Measurements from ENCODE around the gene PROM1. TPM values are rescaled to one million over a fixed set of nuclear protein-coding genes. Genes with fewer than 3 reads are reported as not detected.

Gene PROM1
- total RNA-seq, 4 donors from 2014 or later, result 3.3 to 4.6 (median 4.0) TPM

DNA sequence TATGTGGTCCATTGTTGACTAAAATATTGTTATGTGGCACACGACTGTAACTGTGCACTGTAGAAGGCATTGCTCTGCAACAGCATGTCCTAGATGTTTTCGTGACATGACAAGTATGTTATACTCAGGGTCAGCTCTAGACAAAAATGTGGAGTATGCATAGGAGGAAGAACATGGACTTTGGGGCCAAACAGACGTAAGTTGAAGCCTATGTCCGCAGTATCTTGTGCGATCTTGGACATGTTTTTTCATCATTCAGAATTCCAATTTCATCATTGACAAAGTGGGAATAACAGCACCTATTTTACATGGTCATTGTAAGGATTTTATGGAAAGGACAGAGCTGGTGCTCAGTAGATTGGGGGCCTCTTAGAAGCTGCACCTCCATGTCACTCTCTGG is 27.7 kb upstream of the PROM1 start:
- 83% methylated on average over 5 of the region's 5 CpGs for WGBS
- Histone ChIP-seq H3K27ac (replicated peaks in 1 of 4) (no peak overlapping the region), H3K36me3 (no peaks in the 10 kb centered on the region), H3K4me3 (no peak overlapping the region), H3K9me3 (no peaks in the 10 kb centered on the region), H3K27me3 (no peaks in the 10 kb centered on the region), H3K4me1 (no peaks in the 10 kb centered on the region)
- TF ChIP-seq POLR2A (IDR thresholded peaks at IDR 0.05; ENCODE audit: low read depth) (no peak), EP300 (IDR thresholded peaks at IDR 0.05) (no peak), POLR2AphosphoS5 (IDR thresholded peaks at IDR 0.05) (no peak)
- TF ChIP-seq, protein P1, sequence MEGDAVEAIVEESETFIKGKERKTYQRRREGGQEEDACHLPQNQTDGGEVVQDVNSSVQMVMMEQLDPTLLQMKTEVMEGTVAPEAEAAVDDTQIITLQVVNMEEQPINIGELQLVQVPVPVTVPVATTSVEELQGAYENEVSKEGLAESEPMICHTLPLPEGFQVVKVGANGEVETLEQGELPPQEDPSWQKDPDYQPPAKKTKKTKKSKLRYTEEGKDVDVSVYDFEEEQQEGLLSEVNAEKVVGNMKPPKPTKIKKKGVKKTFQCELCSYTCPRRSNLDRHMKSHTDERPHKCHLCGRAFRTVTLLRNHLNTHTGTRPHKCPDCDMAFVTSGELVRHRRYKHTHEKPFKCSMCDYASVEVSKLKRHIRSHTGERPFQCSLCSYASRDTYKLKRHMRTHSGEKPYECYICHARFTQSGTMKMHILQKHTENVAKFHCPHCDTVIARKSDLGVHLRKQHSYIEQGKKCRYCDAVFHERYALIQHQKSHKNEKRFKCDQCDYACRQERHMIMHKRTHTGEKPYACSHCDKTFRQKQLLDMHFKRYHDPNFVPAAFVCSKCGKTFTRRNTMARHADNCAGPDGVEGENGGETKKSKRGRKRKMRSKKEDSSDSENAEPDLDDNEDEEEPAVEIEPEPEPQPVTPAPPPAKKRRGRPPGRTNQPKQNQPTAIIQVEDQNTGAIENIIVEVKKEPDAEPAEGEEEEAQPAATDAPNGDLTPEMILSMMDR (IDR thresholded peaks at IDR 0.05), result no peak
- intact Hi-C loops (cut with DNase I), result no loop called here
- peak; percentile 57 for DNase-seq (ENCODE audit: extremely low spot score)

DNA sequence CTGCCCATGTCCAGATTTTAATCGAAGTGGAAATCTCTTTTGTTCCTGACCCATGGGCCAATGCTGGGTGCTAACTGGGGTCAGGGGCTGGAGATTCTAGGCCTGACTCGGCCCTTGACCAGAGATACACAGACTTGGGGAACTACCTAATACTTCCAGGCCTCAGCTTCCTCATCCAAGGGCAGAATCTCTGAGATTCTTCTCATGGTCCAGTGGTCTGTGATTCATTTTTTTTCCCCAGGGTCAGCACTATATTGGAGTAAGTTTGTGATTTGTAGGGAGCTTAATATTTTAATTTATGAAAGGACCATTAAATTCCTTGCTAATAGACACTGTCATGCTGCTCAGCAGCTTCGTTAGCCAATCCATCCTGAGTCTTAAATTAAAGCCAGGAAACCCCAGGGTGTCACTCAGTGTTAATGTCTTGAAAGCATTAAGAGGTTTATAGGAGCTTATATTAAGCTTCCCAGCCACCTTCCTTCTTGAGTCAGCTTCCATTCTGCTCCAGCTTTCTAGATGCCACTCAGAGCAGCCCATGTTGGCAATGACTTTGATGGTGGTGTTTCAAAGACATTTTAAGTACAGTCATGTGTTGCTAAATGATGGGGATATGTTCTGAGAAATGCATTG is 27.0 kb upstream of the PROM1 start:
- 88% methylated on average over 3 of the region's 3 CpGs for WGBS
- intact Hi-C loops (cut with DNase I), result no loop called here
- Histone ChIP-seq H3K36me3 (no peaks in the 10 kb centered on the region), H3K27me3 (no peaks in the 10 kb centered on the region), H3K4me3 (no peak overlapping the region), H3K4me1 (no peaks in the 10 kb centered on the region), H3K9me3 (no peaks in the 10 kb centered on the region), H3K27ac (replicated peaks in 1 of 4) (no peak overlapping the region)
- peak; percentile 50 for DNase-seq (ENCODE audit: extremely low spot score)
- TF ChIP-seq, protein P1 (IDR thresholded peaks at IDR 0.05), result no peak
- TF ChIP-seq EP300 (IDR thresholded peaks at IDR 0.05) (no peak), POLR2AphosphoS5 (IDR thresholded peaks at IDR 0.05) (no peak)

DNA sequence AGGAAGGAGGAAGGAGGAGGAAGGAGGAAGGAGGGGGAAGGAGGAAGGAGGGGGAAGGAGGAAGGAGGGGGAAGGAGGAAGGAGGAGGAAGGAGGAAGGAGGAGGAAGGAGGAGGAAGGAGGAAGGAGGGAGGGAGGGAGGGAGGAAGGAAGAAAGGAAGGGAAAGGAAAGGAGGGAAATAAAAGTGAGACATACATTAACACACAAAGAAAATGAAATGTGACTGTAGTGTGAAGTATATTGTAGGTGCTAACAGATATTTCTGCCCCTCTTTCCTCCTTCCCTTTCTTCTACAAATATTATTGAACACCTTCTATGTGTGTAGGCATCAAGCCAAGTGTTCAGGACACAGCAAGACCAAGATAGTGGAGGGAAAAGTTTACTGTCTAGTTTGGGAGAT is 26.4 kb upstream of the PROM1 start:
- no peak overlapping the region for H3K4me3 ChIP-seq
- no peaks in the 10 kb centered on the region for H3K36me3 ChIP-seq
- H3K4me1 ChIP-seq, result no peaks in the 10 kb centered on the region
- intact Hi-C loops (cut with DNase I), result no loop called here
- no peaks in the 10 kb centered on the region for H3K9me3 ChIP-seq
- TF ChIP-seq, protein P1 (IDR thresholded peaks at IDR 0.05), result no peak
- TF ChIP-seq POLR2A (IDR thresholded peaks at IDR 0.05; ENCODE audit: low read depth), result no peak
- TF ChIP-seq POLR2AphosphoS5 (IDR thresholded peaks at IDR 0.05), result no peak
- TF ChIP-seq EP300 (IDR thresholded peaks at IDR 0.05), result no peak
- no peaks in the 10 kb centered on the region for H3K27me3 ChIP-seq
- no peak overlapping the region for H3K27ac ChIP-seq (replicated peaks in 1 of 4)
- no peak for DNase-seq (ENCODE audit: extremely low spot score)

DNA sequence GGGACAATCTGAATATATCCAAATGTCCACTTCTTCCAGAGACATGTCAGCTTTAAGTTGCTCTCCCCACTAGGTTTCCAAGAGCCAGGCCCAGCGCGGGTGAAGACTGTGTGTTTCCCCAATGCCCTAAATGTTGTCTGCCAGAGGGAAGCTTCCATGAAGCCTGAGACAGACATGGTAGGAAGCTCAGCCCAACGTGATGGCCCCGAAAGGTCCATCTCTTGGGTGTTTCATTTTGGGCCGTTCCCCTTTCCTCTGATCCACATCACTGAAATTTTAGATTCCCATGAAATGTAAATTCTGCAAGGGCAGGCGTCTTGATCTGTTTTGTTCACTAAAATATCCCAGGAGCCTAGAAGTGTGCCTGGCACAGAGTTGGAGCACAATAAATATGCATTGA is 25.4 kb upstream of the PROM1 start:
- intact Hi-C loops (cut with DNase I), result no loop called here
- Histone ChIP-seq H3K9me3 (no peaks in the 10 kb centered on the region), H3K4me3 (no peak overlapping the region), H3K27me3 (no peaks in the 10 kb centered on the region), H3K36me3 (no peaks in the 10 kb centered on the region), H3K27ac (replicated peaks in 1 of 4) (no peak overlapping the region), H3K4me1 (no peaks in the 10 kb centered on the region)
- WGBS, result 96% methylated on average over 6 of the region's 6 CpGs
- DNase-seq (ENCODE audit: extremely low spot score), result peak; percentile 70
- TF ChIP-seq EP300 (IDR thresholded peaks at IDR 0.05) (no peak), POLR2A (IDR thresholded peaks at IDR 0.05; ENCODE audit: low read depth) (no peak), POLR2AphosphoS5 (IDR thresholded peaks at IDR 0.05) (no peak)
- TF ChIP-seq, protein P1 (IDR thresholded peaks at IDR 0.05), result no peak

DNA sequence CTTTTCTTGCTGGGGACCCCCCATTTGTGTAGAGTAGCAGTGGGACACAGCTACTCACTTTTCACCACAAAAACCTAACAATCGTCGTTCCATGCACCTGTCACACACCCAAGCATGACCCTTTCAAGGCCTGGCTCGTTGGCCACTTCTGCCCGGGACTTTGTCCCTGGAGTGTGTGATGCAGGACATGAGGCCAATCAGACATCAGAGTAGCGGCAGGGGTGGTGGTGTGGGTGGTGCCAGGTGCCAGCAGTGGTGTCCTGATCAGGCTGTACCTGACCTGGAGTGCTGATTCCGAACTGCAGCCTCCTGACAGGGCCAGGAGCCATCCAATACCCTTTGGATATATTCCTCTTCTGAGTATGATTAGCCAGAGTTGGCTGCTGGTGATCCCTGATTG is 23.1 kb upstream of the PROM1 start:
- no peaks in the 10 kb centered on the region for H3K27me3 ChIP-seq
- no peaks in the 10 kb centered on the region for H3K36me3 ChIP-seq
- WGBS, result 83% methylated on average over 6 of the region's 6 CpGs
- DNase-seq (ENCODE audit: extremely low spot score), result peak; percentile 68
- TF ChIP-seq EP300 (IDR thresholded peaks at IDR 0.05), result no peak
- no peak for TF ChIP-seq POLR2A (IDR thresholded peaks at IDR 0.05; ENCODE audit: low read depth)
- TF ChIP-seq, protein P1 (IDR thresholded peaks at IDR 0.05), result no peak
- no peak overlapping the region for H3K27ac ChIP-seq (replicated peaks in 1 of 4)
- H3K4me1 ChIP-seq, result no peaks in the 10 kb centered on the region
- intact Hi-C loops (cut with DNase I), result no loop called here
- no peak overlapping the region for H3K4me3 ChIP-seq
- H3K9me3 ChIP-seq, result no peaks in the 10 kb centered on the region
